Mammary epithelial cell (primary cell): ENCODE results near the gene ANKRD33B.

Source experiments
- CTCF ChIP-seq, 2 donors: IDR thresholded peaks in 1 of 2; conservative IDR thresholded peaks in 1 of 2; 2 replicates each; pipeline ENCODE4 v1.5.1; 2011 to 2012; ENCODE audit warnings: inconsistent platforms in 2 of 2, low read length in 2 of 2, mild to moderate bottlenecking in 2 of 2, control low read depth in 1 of 2, low read depth in 1 of 2; ENCODE audit not compliant: insufficient read depth in 1 of 2; ENCODE audit errors: extremely low read depth in 1 of 2
- EZH2 ChIP-seq: IDR thresholded peaks from 2 replicates; pipeline ENCODE4 v1.6.1; 2012; ENCODE audit warnings: low read length, inconsistent platforms, borderline replicate concordance

- TF ChIP-seq CTCF (conservative IDR thresholded peaks at IDR 0.05 in 1 of 2, IDR thresholded peaks at IDR 0.05 in 1 of 2; ENCODE audit: extremely low read depth in 1 of 2, insufficient read depth in 1 of 2, low read depth in 1 of 2, low read length in 2 of 2): no peak
- TF ChIP-seq EZH2: no peak
Measured at GRCh38 chr5:10580531-10581423, 16.9 kb downstream of the ANKRD33B start.
